Brain microvascular endothelial cell (primary cell): ENCODE data around the gene CYRIA.

ENCODE experiments used
- DNase-seq: peaks from one replicate; pipeline ENCODE4 v3.0.0-alpha.2; 2020
- H3K27ac ChIP-seq: fragments of 250-450 bp; sonication (Bioruptor Pico); 2 replicates; pipeline ENCODE4 v1.5.1; 2020; ENCODE audit warnings: mild to moderate bottlenecking, moderate library complexity
- H3K27me3 ChIP-seq: fragments of 250-450 bp; sonication (Bioruptor Pico); replicated peaks from 2 replicates; pipeline ENCODE4 v1.5.1; 2020; ENCODE audit warnings: mild to moderate bottlenecking
- H3K36me3 ChIP-seq: fragments of 250-450 bp; sonication (Bioruptor Pico); replicated peaks from 2 replicates; pipeline ENCODE4 v1.5.1; 2020; ENCODE audit warnings: mild to moderate bottlenecking
- H3K4me3 ChIP-seq: 2 replicates; pipeline ENCODE4 v1.5.1; 2011; ENCODE audit warnings: low read depth, mild to moderate bottlenecking, control low read depth, low read length, moderate library complexity
- CTCF ChIP-seq: IDR thresholded peaks from 2 replicates; pipeline ENCODE4 v1.5.1; 2011; ENCODE audit warnings: low read depth, mild to moderate bottlenecking, moderate library complexity, low read length, control low read depth, inconsistent platforms; ENCODE audit errors: missing control alignments
- in situ Hi-C: cut with HindIII; loops from 2 replicates; pipeline ENCODE4 v1.10.0; 2017; ENCODE audit warnings: low sequenced_read_pairs, low pct_ligation_motif_present

The CYRIA gene

DNA sequence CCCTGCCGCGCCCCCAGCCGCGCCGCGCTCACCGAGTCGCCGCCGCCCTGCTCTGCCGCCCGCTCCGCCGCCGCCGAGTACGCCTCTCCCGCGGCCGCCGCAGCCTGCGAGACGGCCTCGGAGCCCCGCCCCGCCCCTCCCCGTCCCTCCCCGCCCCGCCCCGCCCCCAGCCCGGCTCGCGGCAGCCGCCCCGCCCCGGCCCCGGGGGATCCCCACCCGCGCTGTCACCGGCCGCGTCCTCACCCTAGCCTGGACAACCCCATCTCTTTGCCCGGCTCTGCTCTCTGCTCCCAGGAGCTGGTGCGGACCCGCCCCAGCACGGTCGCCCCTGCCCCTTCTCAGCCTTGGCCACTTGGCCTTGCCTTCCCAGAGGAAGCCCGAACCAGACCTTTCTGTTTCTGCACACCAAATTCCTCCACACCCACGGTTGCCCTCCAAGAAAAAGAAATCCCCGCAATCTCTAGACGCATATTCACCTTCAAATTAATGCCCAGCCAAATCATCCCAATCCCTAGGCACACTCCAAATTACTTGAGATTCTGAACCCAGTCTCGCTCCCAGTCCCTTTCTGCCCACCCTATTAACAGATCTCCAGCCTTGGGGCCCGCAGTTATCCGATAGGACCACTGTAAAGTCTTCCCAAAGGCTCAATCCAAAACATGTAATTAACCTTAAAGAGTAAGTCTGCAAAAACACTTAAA lies at the start of gene CYRIA:
Gene CYRIA (minus strand): TSS at position 87 of the 701 bp plus-strand sequence. CDS start 77,715 bp downstream, outside the sequence.
- in situ Hi-C loops = no loop called here
- Histone ChIP-seq H3K4me3 (peak within 1 kb of the TSS; percentile 64), H3K36me3 (no peaks in the 10 kb centered on the region), H3K27me3 (no peaks in the 10 kb centered on the region), H3K27ac (peak within 1 kb of the TSS; percentile 34)
- no peak for TF ChIP-seq CTCF
- no peak for DNase-seq

GRCh38 chr2:16713011-16713423 lies 47.4 kb upstream of the CYRIA start:
- no peak for TF ChIP-seq CTCF
- Histone ChIP-seq H3K36me3 (no peaks in the 10 kb centered on the region), H3K27ac (no peak overlapping the region), H3K4me3 (no peak overlapping the region), H3K27me3 (no peaks in the 10 kb centered on the region)
- in situ Hi-C loops = no loop called here
- no peak for DNase-seq

GRCh38 chr2:16709769-16710168 lies 44.1 kb upstream of the CYRIA start:
- no peaks in the 10 kb centered on the region for H3K36me3 ChIP-seq
- DNase-seq = no peak
- H3K27me3 ChIP-seq = no peaks in the 10 kb centered on the region
- no peak overlapping the region for H3K4me3 ChIP-seq
- TF ChIP-seq CTCF = no peak
- no peak overlapping the region for H3K27ac ChIP-seq
- in situ Hi-C loops = no loop called here

DNA sequence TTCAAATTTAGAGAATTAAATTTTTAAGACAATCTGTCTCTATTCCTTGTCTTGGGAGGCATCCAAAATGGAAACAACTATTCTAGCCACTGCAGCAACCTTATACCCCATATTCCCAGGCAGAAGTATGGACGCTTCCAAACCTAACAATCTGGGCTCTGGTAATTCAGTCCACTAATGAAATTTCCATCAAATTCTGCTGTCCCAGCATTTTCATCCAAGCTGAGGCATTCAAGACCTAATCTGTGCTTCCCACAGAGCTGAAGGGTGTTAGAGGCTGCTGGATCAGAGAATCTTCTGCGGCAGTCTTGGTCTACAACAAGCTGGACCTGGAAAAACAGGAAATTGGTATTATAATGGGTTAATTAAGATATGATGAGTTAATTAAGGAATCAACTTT lies 42.5 kb upstream of the CYRIA start:
- no peak for DNase-seq
- Histone ChIP-seq H3K36me3 (no peaks in the 10 kb centered on the region), H3K27me3 (no peaks in the 10 kb centered on the region), H3K4me3 (no peak overlapping the region), H3K27ac (no peak overlapping the region)
- no peak for TF ChIP-seq CTCF
- in situ Hi-C loops = no loop called here

DNA sequence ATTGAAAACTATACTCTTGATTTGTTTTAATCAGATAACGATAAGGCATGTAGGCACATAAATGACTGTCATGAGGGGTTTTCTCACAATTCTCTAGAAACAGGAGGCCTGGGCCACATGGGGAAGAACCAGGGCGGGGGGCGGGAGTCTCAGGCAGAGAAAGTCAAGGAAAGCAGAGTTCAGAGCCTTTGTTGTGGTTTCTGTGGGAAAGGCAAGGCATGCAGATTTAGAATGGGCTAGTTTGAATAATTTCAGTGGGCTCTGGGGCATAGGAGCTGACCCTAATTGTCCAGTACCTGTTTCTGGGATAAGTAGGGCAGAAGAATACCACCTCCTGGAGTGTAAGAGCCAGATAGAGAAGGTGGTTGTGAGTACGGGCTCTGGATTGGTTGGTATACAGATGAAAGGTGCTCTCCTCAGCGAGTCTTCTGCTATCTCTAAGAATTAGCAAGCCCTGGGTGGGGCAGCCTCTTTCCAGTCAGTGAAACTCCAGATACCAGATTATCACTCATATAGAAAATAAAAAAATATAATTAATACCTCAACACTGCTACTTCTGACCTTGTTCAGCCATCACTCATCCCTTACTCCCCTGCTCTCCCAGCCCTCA lies 41.5 kb upstream of the CYRIA start:
- Histone ChIP-seq H3K36me3 (no peaks in the 10 kb centered on the region), H3K27ac (no peak overlapping the region), H3K4me3 (no peak overlapping the region), H3K27me3 (no peaks in the 10 kb centered on the region)
- TF ChIP-seq CTCF = no peak
- in situ Hi-C loops = no loop called here
- no peak for DNase-seq
